Progenitor cell of endocrine pancreas (in vitro differentiated cells): ENCODE measurements around the gene UTS2B. TPM values are rescaled to one million over a fixed set of nuclear protein-coding genes. Genes with fewer than 3 reads are reported as not detected.

ENCODE experiments used
- DNase-seq: peaks from one replicate; pipeline ENCODE4 v3.0.0; 2021; ENCODE audit warnings: low spot score; ENCODE audit not compliant: unreplicated experiment
- H3K27ac Mint-ChIP-seq: 2 replicates; pipeline ENCODE4 v1.8.0; 2021; ENCODE audit warnings: mild to moderate bottlenecking, moderate library complexity, mixed read lengths
- H3K27me3 Mint-ChIP-seq: 2 replicates; pipeline ENCODE4 v1.8.0; 2021; ENCODE audit warnings: mixed read lengths
- H3K36me3 Mint-ChIP-seq: 2 replicates; pipeline ENCODE4 v1.8.0; 2022; ENCODE audit warnings: mixed read lengths; ENCODE audit not compliant: insufficient read depth
- H3K4me1 Mint-ChIP-seq: 2 replicates; pipeline ENCODE4 v1.8.0; 2021; ENCODE audit warnings: low read depth, mixed read lengths
- H3K4me3 Mint-ChIP-seq: 2 replicates; pipeline ENCODE4 v1.8.0; 2021; ENCODE audit warnings: low read depth, mild to moderate bottlenecking, moderate library complexity, mixed read lengths
- H3K9me3 Mint-ChIP-seq: 2 replicates; pipeline ENCODE4 v1.8.0; 2021; ENCODE audit warnings: low read depth, mixed read lengths
- CTCF ChIP-seq: fragments of 200-600 bp; sonication (generic); IDR thresholded peaks from one replicate; pipeline ENCODE4 v1.5.0; 2021; ENCODE audit warnings: antibody characterized with exemption, mild to moderate bottlenecking; ENCODE audit not compliant: unreplicated experiment
- total RNA-seq: library from RNA; stranded (reverse); gene quantifications from 2 replicates; pipeline ENCODE4 v1.2.1, GENCODE V29; 2021

Gene UTS2B
- total RNA-seq, 1 donor from 2014 or later: 0.62 TPM

GRCh38 chr3:191303596-191303995 lies 26.7 kb downstream of the UTS2B start:
- no peaks in the 10 kb centered on the region for H3K27me3 Mint-ChIP-seq
- no peak for TF ChIP-seq CTCF

DNA sequence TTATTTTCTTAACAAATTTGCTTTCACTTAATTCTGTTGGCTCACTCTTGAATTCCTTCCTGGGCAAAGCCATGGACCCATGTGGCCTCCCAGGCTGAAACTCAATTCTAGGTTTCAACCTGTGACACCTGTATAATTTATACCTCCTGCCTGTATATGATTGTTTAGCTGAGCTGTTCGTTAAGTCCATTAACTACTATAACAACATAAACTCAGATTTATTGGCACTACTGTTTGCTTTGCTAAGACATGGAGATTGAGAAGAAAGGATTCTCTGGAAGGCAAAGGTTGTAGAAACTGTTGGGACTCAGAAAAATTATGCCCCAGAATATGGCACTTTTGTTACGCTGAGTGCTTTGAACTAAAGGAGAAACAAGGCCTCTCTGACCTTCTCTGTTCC lies 27.9 kb downstream of the UTS2B start:
- no peaks in the 10 kb centered on the region for H3K36me3 Mint-ChIP-seq
- TF ChIP-seq CTCF: no peak
- H3K4me1 Mint-ChIP-seq: peaks cover 12% of the 10 kb centered on the region
- no peak for DNase-seq
- H3K27me3 Mint-ChIP-seq: no peaks in the 10 kb centered on the region
- no peak overlapping the region for H3K27ac Mint-ChIP-seq
- no peaks in the 10 kb centered on the region for H3K9me3 Mint-ChIP-seq
- no peak overlapping the region for H3K4me3 Mint-ChIP-seq

More at GRCh38 chr3:191303596-191303995, 26.7 kb downstream of the UTS2B start:
- H3K27ac Mint-ChIP-seq: no peak overlapping the region
- no peaks in the 10 kb centered on the region for H3K36me3 Mint-ChIP-seq
- H3K4me3 Mint-ChIP-seq: no peak overlapping the region
- H3K4me1 Mint-ChIP-seq: peaks cover 11% of the 10 kb centered on the region
- no peaks in the 10 kb centered on the region for H3K9me3 Mint-ChIP-seq
- DNase-seq: no peak

- Mint-ChIP-seq H3K4me3 (no peak overlapping the region), H3K4me1 (peaks cover 12% of the 10 kb centered on the region), H3K27ac (no peak overlapping the region), H3K36me3 (no peaks in the 10 kb centered on the region), H3K9me3 (no peaks in the 10 kb centered on the region), H3K27me3 (no peaks in the 10 kb centered on the region)
- TF ChIP-seq CTCF: no peak
- DNase-seq: no peak
Measured at GRCh38 chr3:191301782-191302411, 28.4 kb downstream of the UTS2B start.

DNA sequence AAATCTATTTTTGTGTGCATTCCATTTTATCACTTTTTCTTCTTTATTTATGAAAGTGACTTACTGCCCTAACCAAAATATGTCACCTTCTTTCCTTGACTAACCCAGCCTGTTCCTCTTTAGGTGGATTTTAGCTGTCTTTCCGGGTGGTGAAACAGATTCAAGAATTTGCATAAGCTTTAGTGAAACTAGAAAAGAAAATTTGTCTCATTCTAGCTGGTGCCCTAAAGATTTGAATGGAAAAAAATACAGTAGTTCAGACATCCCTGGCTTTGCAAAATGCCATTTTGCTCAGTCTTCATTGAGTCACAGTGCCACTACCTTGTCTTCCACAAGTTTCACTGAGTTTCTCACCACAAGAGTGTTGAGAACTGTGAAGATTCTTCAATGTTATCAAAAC lies 29.3 kb downstream of the UTS2B start:
- TF ChIP-seq CTCF: no peak
- no peak for DNase-seq
- Mint-ChIP-seq H3K4me1 (peaks cover 12% of the 10 kb centered on the region), H3K4me3 (no peak overlapping the region), H3K9me3 (no peaks in the 10 kb centered on the region), H3K36me3 (no peaks in the 10 kb centered on the region), H3K27me3 (no peaks in the 10 kb centered on the region), H3K27ac (no peak overlapping the region)

DNA sequence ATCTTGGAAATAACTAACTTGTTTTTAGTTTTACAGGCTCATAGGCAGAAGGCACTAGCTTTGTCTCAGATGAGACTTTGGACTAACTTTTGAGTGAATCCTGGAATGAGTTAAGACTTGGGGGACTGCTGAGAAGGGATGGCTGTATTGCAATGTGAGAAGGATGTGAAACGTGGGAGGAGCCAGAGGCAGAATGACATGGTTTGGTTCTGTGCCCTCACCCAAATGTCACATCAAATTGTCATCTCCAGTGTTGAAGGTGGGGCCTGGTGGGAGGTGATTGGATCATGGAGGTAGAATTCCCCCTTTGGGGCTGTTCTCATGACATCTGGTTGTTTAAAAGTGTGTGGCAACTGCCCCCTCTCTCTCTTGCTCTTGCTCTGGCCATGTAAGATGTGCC lies 29.9 kb downstream of the UTS2B start:
- DNase-seq: no peak
- H3K27ac Mint-ChIP-seq: no peak overlapping the region
- no peaks in the 10 kb centered on the region for H3K9me3 Mint-ChIP-seq
- peaks cover 12% of the 10 kb centered on the region for H3K4me1 Mint-ChIP-seq
- no peaks in the 10 kb centered on the region for H3K27me3 Mint-ChIP-seq
- TF ChIP-seq CTCF: no peak
- no peak overlapping the region for H3K4me3 Mint-ChIP-seq
- no peaks in the 10 kb centered on the region for H3K36me3 Mint-ChIP-seq
